ENCODE data around the gene C10orf95. TPM values are rescaled to one million over a fixed set of nuclear protein-coding genes. Genes with fewer than 3 reads are reported as not detected.

Gene C10orf95
- total RNA-seq, 1 donor from 2014 or later, result not detected

DNA sequence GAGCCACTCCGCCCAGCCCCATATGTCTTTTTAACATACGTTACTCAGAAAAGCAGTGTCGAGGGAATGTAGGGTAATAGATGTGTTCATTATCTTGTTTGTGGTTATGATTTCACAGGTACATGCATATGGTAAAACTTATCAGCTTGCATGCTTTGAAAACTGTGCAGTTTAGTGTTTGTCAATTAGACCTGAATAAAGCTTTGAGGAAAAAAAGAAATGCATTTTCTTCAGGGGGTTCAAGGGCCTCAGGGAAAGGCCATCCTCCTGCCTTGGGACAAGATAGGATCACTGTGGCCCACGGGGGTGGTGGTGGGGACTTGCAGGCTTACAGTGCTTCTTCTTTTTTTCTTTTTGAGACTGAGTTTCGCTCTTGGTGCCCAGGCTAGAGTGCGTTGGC is 16.0 kb upstream of the C10orf95 start:
- H3K36me3 Mint-ChIP-seq (ENCODE audit: unreplicated experiment), result no peaks in the 10 kb centered on the region
- peaks cover 11% of the 10 kb centered on the region for H3K9me3 Mint-ChIP-seq (ENCODE audit: unreplicated experiment)
- no peak overlapping the region for H3K27ac Mint-ChIP-seq (ENCODE audit: unreplicated experiment)
- DNase-seq, result no peak
- no peak overlapping the region for H3K4me3 Mint-ChIP-seq (ENCODE audit: unreplicated experiment)
- peaks cover 12% of the 10 kb centered on the region for H3K4me1 Mint-ChIP-seq (ENCODE audit: low read depth, unreplicated experiment)
- peaks cover 1% of the 10 kb centered on the region for H3K27me3 Mint-ChIP-seq (ENCODE audit: unreplicated experiment)
- TF ChIP-seq, protein P1, sequence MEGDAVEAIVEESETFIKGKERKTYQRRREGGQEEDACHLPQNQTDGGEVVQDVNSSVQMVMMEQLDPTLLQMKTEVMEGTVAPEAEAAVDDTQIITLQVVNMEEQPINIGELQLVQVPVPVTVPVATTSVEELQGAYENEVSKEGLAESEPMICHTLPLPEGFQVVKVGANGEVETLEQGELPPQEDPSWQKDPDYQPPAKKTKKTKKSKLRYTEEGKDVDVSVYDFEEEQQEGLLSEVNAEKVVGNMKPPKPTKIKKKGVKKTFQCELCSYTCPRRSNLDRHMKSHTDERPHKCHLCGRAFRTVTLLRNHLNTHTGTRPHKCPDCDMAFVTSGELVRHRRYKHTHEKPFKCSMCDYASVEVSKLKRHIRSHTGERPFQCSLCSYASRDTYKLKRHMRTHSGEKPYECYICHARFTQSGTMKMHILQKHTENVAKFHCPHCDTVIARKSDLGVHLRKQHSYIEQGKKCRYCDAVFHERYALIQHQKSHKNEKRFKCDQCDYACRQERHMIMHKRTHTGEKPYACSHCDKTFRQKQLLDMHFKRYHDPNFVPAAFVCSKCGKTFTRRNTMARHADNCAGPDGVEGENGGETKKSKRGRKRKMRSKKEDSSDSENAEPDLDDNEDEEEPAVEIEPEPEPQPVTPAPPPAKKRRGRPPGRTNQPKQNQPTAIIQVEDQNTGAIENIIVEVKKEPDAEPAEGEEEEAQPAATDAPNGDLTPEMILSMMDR (IDR thresholded peaks at IDR 0.05; ENCODE audit: partially characterized antibody, unreplicated experiment), result no peak

DNA sequence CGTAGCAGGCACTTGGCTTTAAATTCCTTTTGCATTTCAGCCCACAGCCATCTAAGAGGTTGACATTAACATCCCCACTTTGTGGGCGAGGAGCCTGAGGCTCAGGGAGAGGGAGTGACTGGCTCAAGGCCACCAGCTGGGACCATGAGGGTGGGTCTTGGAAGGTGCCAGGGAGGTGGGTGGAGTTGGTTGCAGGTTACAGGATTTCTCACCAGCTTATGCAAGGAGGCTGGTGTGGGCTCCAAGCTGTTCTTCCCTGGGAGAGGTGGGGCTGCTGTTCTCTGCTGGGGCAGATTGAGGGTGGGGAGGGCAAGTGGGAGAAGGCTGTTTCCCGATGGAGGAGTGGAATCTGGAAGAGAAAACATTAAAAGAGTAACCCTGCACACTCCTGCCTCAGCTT is 14.1 kb upstream of the C10orf95 start:
- Mint-ChIP-seq H3K27me3 (ENCODE audit: unreplicated experiment) (peaks cover 4% of the 10 kb centered on the region), H3K9me3 (ENCODE audit: unreplicated experiment) (peaks cover 16% of the 10 kb centered on the region), H3K4me1 (ENCODE audit: low read depth, unreplicated experiment) (peaks cover 24% of the 10 kb centered on the region), H3K36me3 (ENCODE audit: unreplicated experiment) (no peaks in the 10 kb centered on the region), H3K4me3 (ENCODE audit: unreplicated experiment) (no peak overlapping the region), H3K27ac (ENCODE audit: unreplicated experiment) (no peak overlapping the region)
- TF ChIP-seq, protein P1 (IDR thresholded peaks at IDR 0.05; ENCODE audit: partially characterized antibody, unreplicated experiment), result no peak
- no peak for DNase-seq

DNA sequence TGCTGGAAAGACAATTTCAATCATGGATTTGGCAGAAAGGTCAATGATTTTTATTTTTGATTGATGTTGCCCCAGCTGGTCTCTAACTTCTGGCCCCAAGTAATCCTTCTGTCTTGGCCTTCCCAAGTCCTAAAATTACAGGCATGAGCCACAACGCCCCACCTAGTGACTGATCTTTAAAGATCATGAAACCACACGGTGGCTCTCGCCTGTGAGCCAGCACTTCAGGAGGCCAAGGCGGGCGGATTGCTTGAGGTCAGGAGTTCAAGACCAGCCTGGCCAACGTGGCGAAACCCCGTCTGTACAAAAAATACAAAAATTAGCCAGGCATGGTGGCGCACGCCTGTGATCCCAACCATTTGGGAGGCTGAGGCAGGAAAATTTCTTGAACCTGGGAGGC is 12.6 kb upstream of the C10orf95 start:
- Mint-ChIP-seq H3K27me3 (ENCODE audit: unreplicated experiment) (peaks cover 4% of the 10 kb centered on the region), H3K4me3 (ENCODE audit: unreplicated experiment) (no peak overlapping the region), H3K27ac (ENCODE audit: unreplicated experiment) (no peak overlapping the region), H3K36me3 (ENCODE audit: unreplicated experiment) (no peaks in the 10 kb centered on the region), H3K4me1 (ENCODE audit: low read depth, unreplicated experiment) (peaks cover 24% of the 10 kb centered on the region), H3K9me3 (ENCODE audit: unreplicated experiment) (peaks cover 15% of the 10 kb centered on the region)
- TF ChIP-seq, protein P1 (IDR thresholded peaks at IDR 0.05; ENCODE audit: partially characterized antibody, unreplicated experiment), result no peak
- DNase-seq, result no peak

DNA sequence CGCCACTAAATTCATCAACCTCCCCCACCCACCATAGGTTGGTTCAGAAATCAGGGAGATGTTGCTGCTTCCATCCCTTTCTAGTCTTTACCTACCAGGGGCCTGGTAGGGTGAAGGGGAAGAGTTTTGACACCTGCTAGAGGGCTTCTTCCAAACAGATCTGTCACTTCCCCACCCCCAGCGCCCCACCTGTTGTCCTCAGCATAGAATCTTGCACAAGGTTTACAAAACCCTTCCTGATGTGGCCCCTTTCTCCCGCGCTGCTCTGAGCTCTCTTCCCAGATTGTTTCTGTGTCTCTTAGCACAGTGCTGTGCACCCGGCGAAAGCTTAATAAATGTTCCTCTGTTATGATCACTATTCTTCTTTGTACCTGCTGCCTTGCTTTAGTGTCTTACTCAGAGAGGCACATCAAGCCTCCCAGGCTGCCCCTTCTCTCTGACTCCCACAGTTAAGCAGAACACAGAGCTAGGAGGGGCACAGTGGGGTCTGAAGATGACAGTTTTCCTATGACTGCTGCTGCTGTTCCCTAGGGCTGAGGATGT is 11.2 kb upstream of the C10orf95 start:
- Mint-ChIP-seq H3K36me3 (ENCODE audit: unreplicated experiment) (no peaks in the 10 kb centered on the region), H3K4me3 (ENCODE audit: unreplicated experiment) (peak overlapping the region; percentile 97), H3K4me1 (ENCODE audit: low read depth, unreplicated experiment) (peaks cover 22% of the 10 kb centered on the region), H3K27me3 (ENCODE audit: unreplicated experiment) (peaks cover 4% of the 10 kb centered on the region), H3K9me3 (ENCODE audit: unreplicated experiment) (peaks cover 14% of the 10 kb centered on the region), H3K27ac (ENCODE audit: unreplicated experiment) (no peak overlapping the region)
- TF ChIP-seq, protein P1 (IDR thresholded peaks at IDR 0.05; ENCODE audit: partially characterized antibody, unreplicated experiment), result no peak
- no peak for DNase-seq

DNA sequence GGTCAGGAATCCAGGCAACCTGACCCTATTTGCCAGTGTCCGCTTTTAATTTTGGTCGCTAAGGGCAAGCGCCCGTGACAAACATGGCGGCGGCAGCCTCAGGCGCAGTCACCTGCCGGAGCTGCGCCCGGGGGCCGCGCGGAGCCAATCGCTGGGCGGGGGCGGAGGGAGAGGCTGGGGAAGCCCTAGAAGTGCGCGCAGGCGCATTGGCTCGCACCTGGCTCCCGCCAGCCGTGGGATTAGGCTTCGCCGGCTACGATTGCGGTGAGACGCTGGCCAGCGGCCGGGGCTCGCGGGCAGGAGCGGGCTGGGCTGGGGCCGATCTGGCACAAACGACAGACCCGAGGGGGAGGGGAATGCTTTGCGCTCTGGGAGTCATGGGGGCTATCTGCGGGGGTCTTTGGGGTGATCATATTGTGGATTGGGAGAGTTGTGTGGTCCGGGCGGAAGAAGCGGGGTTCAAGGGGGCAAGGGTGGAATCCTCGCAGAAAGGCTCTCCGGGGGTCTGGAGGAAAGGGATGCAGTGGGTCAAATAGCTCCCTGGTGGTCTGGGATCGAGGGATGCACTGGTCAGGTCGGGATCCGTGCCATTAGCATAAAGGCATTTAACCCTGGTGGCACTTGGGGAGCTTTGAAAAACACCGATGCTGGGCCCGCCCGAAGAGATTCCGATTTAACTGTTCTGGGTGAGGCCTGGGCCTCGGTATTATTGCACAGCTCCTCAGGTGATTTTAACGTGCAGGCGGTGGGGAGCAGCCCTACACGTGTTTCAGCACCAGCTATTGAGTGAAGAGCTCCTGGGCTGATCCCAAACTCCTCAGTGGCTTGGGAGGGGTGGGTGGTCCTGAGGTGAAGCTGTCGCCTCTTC is 10.1 kb upstream of the C10orf95 start:
- Mint-ChIP-seq H3K9me3 (ENCODE audit: unreplicated experiment) (peaks cover 14% of the 10 kb centered on the region), H3K4me3 (ENCODE audit: unreplicated experiment) (peak overlapping the region; percentile 97), H3K27ac (ENCODE audit: unreplicated experiment) (peak overlapping the region; percentile 93), H3K27me3 (ENCODE audit: unreplicated experiment) (peaks cover 4% of the 10 kb centered on the region), H3K4me1 (ENCODE audit: low read depth, unreplicated experiment) (peaks cover 22% of the 10 kb centered on the region), H3K36me3 (ENCODE audit: unreplicated experiment) (no peaks in the 10 kb centered on the region)
- peak; percentile 97 for DNase-seq
- TF ChIP-seq, protein P1 (IDR thresholded peaks at IDR 0.05; ENCODE audit: partially characterized antibody, unreplicated experiment), result no peak

All from glutamatergic neuron (in vitro differentiated cells).